ENCODE measurements around the gene LIFR. TPM values are rescaled to one million over a fixed set of nuclear protein-coding genes. Genes with fewer than 3 reads are reported as not detected.

Gene LIFR
- total RNA-seq, 2 donors from 2014 or later, result 68.5 to 120 TPM

GRCh38 chr5:38479315-38479904, 77.0 kb downstream of the LIFR start:
- H3K9me3 ChIP-seq, result no peaks in the 10 kb centered on the region
- intact Hi-C loops (cut with DNase I), result no loop called here
- H3K4me1 ChIP-seq (replicated peaks), result no peaks in the 10 kb centered on the region
- no peak overlapping the region for H3K4me3 ChIP-seq
- no peak overlapping the region for H3K27ac ChIP-seq
- H3K36me3 ChIP-seq, result no peaks in the 10 kb centered on the region
- H3K27me3 ChIP-seq (replicated peaks; ENCODE audit: insufficient read depth), result no peaks in the 10 kb centered on the region
- WGBS, result 38% methylated on average over 6 of the region's 6 CpGs
- TF ChIP-seq CTCF (IDR thresholded peaks at IDR 0.05) (no peak), POLR2AphosphoS5 (IDR thresholded peaks at IDR 0.05) (no peak), POLR2A (IDR thresholded peaks at IDR 0.05) (no peak)
- no peak for DNase-seq (ENCODE audit: low spot score)

GRCh38 chr5:38478878-38479277, 77.6 kb downstream of the LIFR start:
- no peaks in the 10 kb centered on the region for H3K4me1 ChIP-seq (replicated peaks)
- H3K4me3 ChIP-seq, result no peak overlapping the region
- H3K9me3 ChIP-seq, result no peaks in the 10 kb centered on the region
- no peak overlapping the region for H3K27ac ChIP-seq
- intact Hi-C loops (cut with DNase I), result no loop called here
- DNase-seq (ENCODE audit: low spot score), result no peak
- H3K36me3 ChIP-seq, result no peaks in the 10 kb centered on the region
- 64% methylated on average over 3 of the region's 3 CpGs for WGBS
- TF ChIP-seq POLR2A (IDR thresholded peaks at IDR 0.05), result no peak
- H3K27me3 ChIP-seq (replicated peaks; ENCODE audit: insufficient read depth), result no peaks in the 10 kb centered on the region

- Histone ChIP-seq H3K4me3 (no peak overlapping the region), H3K4me1 (replicated peaks) (no peaks in the 10 kb centered on the region), H3K27me3 (replicated peaks; ENCODE audit: insufficient read depth) (no peaks in the 10 kb centered on the region), H3K9me3 (no peaks in the 10 kb centered on the region), H3K27ac (no peak overlapping the region), H3K36me3 (no peaks in the 10 kb centered on the region)
- 92% methylated on average over 3 of the region's 3 CpGs for WGBS
- intact Hi-C loops (cut with DNase I), result no loop called here
- DNase-seq (ENCODE audit: low spot score), result no peak
- TF ChIP-seq POLR2A (IDR thresholded peaks at IDR 0.05), result no peak
- TF ChIP-seq CTCF (IDR thresholded peaks at IDR 0.05), result no peak
- TF ChIP-seq POLR2AphosphoS5 (IDR thresholded peaks at IDR 0.05), result no peak
These were observed 78.3 kb downstream of the LIFR start for GRCh38 chr5:38478166-38478565.

GRCh38 chr5:38473008-38473407, 83.4 kb downstream of the LIFR start:
- Histone ChIP-seq H3K27ac (no peak overlapping the region), H3K27me3 (replicated peaks; ENCODE audit: insufficient read depth) (no peaks in the 10 kb centered on the region), H3K4me3 (no peak overlapping the region), H3K4me1 (replicated peaks) (no peaks in the 10 kb centered on the region), H3K36me3 (no peaks in the 10 kb centered on the region), H3K9me3 (no peaks in the 10 kb centered on the region)
- no peak for TF ChIP-seq POLR2AphosphoS5 (IDR thresholded peaks at IDR 0.05)
- no peak for TF ChIP-seq CTCF (IDR thresholded peaks at IDR 0.05)
- TF ChIP-seq POLR2A (IDR thresholded peaks at IDR 0.05), result no peak
- intact Hi-C loops (cut with DNase I), result no loop called here
- no peak for DNase-seq (ENCODE audit: low spot score)
- whole genome bisulfite sequencing, result 41% methylated on average over 8 of the region's 8 CpGs

- no peaks in the 10 kb centered on the region for H3K9me3 ChIP-seq
- no peak overlapping the region for H3K4me3 ChIP-seq
- H3K27ac ChIP-seq, result no peak overlapping the region
- H3K36me3 ChIP-seq, result no peaks in the 10 kb centered on the region
- 98% methylated on average over 7 of the region's 7 CpGs for WGBS
- no peaks in the 10 kb centered on the region for H3K4me1 ChIP-seq (replicated peaks)
- no peak for DNase-seq (ENCODE audit: low spot score)
- no peak for TF ChIP-seq POLR2AphosphoS5 (IDR thresholded peaks at IDR 0.05)
- no peak for TF ChIP-seq POLR2A (IDR thresholded peaks at IDR 0.05)
- no peak for TF ChIP-seq CTCF (IDR thresholded peaks at IDR 0.05)
- no peaks in the 10 kb centered on the region for H3K27me3 ChIP-seq (replicated peaks; ENCODE audit: insufficient read depth)
- intact Hi-C loops (cut with DNase I), result no loop called here
These were observed 83.9 kb downstream of the LIFR start for GRCh38 chr5:38472541-38472940.

Data from prostate gland (tissue), 2 donors.